Measurements from ENCODE around the gene SH3PXD2B. TPM values are rescaled to one million over a fixed set of nuclear protein-coding genes. Genes with fewer than 3 reads are reported as not detected.
"Not testable (repeated sequence)": the region's sequence is repeated elsewhere in the genome, so short reads cannot be mapped to it uniquely, and the experiment has no call there.

Gene SH3PXD2B
- total RNA-seq, 1 donor from 2014 or later = 3.8 TPM

DNA sequence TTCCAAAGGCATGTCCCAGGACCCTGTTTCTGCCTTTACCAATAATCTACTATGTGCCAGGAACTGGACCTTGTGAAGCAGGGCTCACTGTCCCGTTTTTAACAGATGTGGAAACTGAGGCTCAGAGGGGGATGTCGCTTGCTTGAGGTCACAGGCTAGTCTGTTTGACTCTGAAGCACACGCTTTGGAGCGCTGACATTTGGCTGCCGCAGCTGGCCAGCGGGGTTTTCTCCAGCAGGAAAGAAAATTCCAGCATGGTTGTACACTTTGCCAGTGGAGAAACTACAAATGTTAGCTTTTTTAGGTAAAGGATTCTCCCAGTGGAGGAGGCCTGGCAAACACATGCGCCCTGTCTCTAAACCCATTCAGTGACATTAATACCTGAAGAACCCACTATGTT is 50.5 kb downstream of the SH3PXD2B start:
- DNase-seq (ENCODE audit: low spot score) (no peak), ATAC-seq (no peak)

DNA sequence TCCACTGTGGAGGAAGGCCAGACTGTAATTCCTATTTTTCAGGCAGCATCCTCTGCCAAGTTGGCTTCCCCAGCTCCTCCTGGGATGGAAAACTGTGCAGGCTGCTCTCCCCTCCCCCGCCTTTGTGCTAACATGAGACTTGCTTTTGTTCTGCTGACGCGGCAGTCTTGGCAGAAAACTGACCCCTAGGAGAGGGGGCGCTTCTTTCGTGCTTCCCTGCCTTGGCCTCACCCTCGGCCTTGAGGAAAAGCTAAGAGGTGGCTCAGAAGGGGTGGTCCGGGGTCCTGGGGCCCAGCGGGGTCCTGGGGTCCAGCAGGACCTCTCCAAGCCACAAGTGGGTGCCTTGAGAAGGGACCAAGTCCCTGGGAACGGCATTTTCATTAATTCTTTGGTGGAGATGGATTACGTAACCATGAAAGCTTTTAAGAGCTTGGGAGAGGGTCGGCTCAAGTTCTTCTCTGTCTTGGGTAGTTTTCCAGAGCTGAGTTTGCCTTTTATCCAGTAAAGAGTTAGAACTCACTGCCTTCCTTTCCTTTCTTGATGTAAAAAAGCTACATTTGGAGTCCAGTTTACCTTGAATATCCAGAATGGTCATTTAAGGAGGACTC is 51.0 kb downstream of the SH3PXD2B start:
- no peak for DNase-seq (ENCODE audit: low spot score)
- peak; percentile 21 for ATAC-seq

DNA sequence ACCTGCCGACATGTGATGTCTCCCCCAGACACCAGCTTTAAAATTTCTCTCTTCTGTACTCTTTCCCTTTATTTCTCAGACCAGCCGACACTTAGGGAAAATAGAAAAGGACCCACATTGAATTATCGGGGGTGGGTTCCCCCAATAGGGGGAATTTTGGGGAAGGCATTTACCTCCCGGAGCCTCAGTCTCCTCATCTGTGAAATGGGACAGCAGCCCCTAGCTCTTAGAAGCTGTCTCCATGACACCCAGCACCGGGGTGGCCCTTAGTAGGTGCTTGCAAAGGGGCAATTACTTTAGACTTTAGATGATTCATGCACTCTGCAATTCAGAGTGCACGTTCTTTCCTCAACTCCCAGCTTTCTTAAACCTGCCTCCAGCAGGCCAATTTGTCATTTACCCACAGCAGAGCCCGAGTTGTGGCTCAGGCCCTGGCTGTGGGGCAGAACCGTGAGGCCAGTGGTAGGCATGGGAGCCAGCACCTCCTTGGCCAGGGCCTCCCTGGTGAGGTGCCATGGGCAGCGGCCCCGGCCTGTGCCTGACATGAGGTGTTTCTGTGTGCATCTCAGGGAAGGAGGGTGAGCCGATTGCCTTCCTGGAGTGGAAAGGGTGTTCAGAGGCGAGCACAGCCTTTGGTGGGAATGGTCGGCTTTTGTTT is 51.7 kb downstream of the SH3PXD2B start:
- ATAC-seq (no peak), DNase-seq (ENCODE audit: low spot score) (no peak)

DNA sequence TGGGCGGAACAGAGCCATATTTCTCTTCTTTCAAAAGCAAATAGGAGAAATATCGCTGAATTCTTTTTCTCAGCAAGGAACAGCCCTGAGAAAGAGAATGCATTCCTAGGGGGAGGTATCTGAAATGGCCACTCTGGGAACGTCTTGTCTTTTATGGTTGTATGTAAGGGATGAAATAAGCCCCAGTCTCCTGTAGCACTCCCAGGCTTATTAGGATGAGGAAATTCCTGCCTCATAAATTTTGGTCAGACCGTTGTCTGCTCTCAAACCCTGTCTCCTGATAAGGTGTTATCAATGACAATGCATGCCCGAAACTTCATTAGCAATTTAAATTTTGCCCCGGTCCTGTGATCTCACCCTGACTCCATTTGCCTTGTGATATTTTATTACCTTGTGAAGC is 52.3 kb downstream of the SH3PXD2B start:
- DNase-seq (ENCODE audit: low spot score); ATAC-seq: not testable (repeated sequence)

DNA sequence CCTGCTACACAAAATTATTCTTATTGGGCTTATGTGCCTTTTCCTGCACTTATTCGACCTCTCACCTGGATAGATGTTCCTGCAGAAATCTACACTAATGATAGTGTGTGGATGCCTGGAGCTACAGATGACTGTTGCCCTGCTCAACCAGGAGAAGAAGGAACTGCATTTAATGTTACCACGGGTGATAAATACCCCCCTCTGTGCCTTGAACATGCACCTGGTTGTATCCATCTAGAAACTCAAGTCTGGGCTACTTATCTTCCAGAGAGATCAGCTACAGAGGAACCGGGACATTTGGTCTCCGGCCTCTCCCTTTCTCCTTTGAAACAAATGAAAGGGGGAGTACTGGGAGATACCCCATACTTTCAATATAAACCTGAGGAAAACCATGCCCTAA is 54.5 kb downstream of the SH3PXD2B start:
- ATAC-seq (no peak), DNase-seq (ENCODE audit: low spot score) (no peak)

DNA sequence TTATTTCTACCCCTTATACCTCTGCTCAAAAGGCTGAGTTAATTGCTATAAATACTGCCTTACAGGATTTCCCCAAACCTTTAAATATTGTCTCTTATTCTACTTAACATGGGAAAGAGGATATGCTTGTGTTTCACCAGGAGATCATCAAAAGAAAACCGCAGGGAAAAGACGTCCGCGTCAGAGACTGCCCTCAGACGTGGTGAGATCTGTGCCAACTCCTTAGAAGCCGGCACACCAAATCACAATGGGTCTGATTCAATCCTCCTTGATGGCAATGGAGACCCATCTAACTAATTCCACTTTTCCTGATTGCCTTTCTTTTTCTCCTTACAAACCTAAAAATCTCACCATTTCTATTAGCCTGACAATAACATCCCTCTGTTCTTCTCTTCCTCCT is 55.0 kb downstream of the SH3PXD2B start:
- no peak for DNase-seq (ENCODE audit: low spot score)
- no peak for ATAC-seq

DNA sequence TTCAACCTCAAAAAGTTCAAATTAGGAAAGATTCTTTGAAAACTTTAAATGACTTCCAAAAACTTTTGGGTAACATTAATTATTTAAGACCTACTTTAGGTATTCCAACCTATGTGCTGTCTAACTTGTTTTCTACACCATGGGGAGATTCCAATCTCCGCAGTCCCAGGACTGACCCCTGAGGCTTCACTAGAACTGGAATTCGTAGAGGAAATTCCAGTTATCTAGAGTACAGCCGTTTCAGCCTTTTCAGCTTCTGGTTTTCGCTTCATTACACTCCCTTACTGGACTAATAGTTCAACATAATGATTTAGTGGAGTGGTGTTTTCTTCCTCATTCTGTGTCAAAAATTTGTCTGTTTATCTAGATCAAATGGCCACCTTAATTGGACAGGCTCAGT is 55.7 kb downstream of the SH3PXD2B start:
- ATAC-seq; DNase-seq (ENCODE audit: low spot score): not testable (repeated sequence)

DNA sequence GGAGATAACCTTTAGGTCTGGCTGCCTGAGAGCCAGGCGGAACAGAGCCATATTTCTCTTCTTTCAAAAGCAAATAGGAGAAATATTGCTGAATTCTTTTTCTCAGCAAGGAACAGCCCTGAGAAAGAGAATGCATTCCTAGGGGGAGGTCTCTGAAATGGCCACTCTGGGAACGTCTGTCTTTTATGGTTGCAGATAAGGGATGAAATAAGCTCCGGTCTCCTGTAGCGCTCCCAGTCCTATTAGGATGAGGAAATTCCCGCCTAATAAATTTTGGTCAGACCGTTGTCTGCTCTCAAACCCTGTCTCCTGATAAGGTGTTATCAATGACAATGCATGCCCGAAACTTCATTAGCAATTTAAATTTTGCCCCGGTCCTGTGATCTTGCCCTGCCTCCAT is 57.3 kb downstream of the SH3PXD2B start:
- not testable (repeated sequence) for ATAC-seq; DNase-seq (ENCODE audit: low spot score)

DNA sequence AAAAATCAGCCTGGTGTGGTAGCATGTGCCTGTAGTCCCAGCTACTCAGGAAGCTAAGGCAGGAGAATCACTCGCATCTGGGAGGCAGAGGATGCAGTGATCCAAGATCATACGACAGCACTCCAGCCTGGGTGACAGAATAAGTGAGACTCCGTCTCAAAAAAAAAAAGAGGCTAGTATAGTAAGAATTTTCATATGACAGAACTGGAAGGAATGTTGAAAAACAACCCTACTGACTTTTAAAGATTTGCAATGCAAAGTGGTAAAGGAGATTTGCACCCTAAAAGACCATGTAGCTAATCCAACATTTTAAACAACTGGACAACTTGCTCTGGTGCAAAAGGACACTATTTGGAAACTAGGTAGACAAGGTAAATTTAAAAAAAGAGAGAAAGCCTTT is 58.1 kb downstream of the SH3PXD2B start:
- ATAC-seq (no peak), DNase-seq (ENCODE audit: low spot score) (no peak)

DNA sequence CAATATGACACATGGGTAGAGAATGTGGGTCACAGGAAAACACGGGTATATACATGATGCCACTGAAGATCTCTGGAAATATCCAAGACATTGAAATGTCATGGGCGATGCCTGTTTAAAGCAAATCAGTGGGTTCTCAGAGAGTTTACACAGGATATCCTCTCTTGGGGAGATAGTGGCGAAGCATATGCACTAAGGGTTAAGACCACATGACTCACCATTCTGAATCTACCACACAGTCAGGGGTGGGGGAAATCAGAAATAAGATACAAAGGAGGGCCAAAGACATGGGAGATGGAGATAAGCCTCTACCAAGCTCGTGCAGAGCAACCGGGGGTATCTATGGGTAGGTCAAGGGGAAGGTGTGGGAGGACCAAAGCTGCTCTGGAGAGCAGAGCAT is 58.8 kb downstream of the SH3PXD2B start:
- DNase-seq (ENCODE audit: low spot score) (no peak), ATAC-seq (no peak)

DNA sequence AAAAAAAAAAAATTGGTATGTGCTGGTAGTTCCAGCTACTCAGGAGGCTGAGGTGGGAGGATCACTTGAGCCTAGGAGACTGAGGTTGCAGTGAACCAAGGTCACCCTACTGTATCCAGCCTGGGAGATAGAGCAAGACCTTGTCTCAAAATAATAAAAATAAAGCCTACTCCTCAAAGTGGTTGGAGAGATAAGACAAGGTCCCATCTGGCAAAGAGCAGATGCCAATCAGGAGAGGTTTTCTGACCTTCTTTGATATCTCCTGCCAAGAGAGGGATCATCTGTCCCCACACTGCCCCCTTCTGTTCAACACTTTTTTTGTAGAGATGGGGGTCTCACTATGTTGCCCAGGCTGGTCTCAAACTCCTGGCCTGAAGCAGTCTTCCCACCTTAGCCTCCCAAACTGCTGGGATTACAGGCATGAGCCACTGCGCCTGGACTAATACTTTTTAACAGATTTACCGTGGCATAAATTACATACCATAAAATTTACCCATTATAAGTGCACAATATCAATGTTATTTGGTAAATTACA is 64.7 kb downstream of the SH3PXD2B start:
- ATAC-seq (no peak), DNase-seq (ENCODE audit: low spot score) (no peak)

DNA sequence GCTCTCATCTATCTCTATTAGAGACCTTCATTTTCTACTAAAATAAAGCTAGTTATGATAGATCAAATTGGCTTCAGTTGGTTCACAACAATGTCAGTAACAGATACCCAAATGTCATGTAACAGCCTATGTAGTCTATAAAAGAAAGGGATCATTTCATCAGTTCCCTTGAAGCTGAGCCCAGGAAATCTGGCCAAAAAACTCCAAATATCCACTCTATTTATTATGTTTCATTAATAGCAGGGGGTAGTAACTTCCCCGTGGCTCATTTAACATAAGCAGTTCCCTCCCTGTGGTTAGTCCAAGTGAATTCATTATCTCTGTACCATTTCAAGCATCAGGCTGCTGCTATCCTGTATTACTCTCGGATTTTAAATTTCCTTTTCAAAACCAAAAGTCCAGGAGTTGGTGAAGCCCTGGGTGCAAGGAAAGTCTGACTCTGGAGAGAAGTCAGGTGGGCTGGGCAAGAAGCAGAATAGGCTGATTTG is 66.0 kb downstream of the SH3PXD2B start:
- no peak for DNase-seq (ENCODE audit: low spot score)
- no peak for ATAC-seq

DNA sequence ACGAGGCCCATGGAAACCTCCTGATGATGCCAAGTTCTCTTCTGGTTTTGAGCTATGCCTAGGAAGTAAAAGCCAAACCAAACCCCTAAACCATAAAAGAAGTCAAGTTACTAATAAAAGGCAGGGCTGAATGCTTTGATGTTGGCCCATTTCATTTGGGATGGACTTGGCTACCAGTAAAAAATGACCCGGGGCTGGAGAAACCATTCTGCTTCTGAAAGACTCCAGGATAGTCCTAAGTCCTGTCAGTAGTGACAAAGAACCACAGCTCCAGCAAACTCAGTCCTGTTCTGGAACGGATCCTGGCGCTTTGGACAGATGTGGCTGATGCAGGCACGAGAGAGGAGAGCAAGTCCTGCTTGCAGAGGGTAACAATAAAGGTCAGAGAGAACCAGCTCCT is 68.6 kb downstream of the SH3PXD2B start:
- DNase-seq (ENCODE audit: low spot score) = no peak

DNA sequence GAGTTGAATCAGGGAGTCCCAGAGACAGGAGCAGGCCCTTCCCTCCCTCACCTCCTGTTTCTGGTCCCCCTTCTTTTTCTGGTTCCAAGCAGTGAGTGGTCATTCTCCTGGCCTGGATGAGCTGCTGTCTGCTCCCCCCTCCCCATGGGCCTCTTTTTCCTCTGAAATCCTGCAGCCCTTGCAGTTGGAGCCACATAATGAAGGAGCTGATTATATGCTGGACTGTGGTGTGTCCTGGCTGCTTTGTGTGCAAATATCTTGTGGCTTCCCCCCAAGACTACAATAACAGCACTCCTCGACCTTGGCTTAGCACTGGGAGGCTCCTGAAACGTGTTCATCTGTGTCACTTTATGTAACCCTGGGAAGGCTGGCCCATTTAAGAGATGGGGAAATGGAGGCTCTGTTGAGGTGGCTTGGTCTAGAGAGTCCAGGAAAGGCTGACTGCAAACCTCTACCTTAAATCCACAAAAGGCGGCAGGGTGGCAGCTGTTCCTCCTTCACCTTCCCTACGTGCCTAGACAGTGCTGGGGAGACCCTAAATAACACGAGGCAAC is 69.2 kb downstream of the SH3PXD2B start:
- ATAC-seq (no peak), DNase-seq (ENCODE audit: low spot score) (no peak)

More for the DNA sequence above, 68.6 kb downstream of the SH3PXD2B start:
- peak; percentile 24 for ATAC-seq

DNA sequence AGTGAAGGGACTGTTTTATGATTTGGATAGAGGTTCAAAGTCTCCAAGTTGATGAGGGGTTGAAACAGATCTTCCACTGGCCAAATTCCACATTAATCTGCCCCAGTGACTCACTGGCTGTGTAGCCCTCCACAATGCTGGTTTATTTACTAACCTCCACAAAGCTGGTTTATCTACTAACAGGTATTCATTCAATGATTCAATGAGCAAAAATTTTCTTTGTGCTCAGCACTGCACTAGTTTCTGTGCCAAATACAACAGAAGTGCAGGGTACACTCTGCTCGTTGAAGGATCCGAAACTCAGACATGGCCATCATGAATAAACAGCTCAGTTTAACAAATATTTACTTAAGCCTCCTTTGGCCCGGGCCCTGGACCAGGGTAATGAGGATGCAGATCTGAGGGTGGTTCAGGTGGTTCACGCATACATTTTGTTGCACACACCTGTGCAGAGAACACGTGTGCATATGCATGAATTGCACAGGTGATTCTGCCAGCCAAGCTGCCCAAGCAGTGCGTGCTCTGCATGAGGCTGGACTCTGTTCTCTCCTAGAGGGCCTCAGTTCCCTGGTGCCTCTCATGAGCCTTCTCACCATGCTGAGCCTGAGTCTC is 71.0 kb downstream of the SH3PXD2B start:
- ATAC-seq (peak; percentile 92), DNase-seq (ENCODE audit: low spot score) (peak; percentile 67)

DNA sequence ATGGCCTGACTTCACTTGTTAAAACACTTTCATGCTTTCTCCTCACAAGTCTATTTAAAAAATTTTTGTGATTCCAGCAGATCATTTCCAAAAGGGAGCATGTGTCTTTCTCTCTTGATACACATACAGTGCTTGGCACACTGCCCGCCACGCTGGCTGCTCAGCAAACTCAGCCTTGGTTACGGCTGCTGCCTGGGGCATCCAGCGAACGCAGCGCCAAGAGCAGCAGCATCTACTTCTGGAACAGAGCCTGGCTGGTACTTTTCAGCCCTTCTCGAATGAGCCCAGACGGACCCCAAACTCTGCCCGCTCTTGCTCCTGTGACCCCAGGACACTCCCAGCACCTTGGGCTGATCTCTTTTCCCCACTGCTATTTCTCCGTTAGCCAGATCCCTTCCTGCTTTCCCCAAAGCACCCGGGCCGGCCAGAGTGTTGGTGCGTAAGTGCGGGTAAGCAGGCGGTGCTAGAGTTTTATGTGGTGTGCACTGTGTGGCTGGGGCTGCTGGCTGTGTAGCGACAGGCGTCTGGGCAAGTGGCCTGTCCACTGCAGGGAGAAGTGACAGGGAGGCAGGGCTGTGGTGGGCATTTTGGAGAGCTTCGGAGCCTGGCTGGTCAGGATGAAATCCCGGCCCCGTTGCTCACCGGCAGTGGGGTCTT is 73.2 kb downstream of the SH3PXD2B start:
- ATAC-seq (no peak), DNase-seq (ENCODE audit: low spot score) (peak; percentile 60)

DNA sequence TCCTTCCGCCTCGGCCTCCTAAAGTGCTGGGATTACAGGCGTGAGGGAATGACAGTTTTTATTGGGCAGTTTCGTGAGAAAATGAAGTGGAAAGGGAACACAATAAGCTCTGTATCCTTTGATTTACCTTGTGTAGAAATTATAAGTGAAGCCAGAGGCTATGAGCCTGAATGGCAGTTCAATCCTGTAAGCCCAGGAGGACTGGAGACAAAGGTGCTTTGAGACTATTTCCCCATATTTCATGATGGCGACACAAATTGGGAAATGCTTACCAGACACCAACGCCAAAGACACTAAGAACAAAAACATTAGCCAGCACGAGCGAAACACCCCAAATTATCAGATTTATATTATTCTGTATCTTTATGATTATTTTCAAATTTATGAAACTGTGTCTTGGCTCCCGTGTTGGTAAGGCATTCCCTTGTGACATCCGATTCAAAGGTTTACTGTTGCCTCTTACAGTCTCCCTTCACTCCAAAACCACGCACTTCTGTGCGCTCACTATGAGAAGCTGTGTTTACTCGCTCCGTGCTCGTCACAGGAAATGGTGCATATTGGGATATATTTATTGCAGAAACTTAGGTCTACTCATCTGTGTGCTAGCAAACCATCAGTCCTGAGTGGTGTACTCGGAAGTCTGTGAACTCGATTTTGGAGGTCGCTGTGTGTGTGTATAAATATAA is 73.9 kb downstream of the SH3PXD2B start:
- ATAC-seq (no peak), DNase-seq (ENCODE audit: low spot score) (no peak)

DNA sequence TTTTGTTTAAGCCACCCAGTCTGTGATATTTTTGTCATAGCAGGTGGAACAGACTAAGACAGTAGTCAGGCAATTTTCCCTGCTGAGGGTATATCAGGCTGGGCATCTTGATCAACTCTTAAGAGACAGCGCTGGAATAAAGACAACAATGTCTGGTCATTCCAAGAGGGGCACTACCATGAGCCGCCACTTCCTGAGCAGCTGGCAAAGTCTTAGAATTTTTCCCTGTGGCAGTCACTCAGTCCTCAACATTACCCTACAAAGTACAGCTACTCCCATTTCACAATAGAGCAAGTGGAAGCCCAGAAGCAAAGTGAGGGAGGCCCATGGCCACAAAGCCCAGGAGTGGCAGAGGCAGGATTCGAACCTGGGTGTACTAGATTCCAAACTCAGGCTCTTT is 74.8 kb downstream of the SH3PXD2B start:
- ATAC-seq = no peak
- no peak for DNase-seq (ENCODE audit: low spot score)

DNA sequence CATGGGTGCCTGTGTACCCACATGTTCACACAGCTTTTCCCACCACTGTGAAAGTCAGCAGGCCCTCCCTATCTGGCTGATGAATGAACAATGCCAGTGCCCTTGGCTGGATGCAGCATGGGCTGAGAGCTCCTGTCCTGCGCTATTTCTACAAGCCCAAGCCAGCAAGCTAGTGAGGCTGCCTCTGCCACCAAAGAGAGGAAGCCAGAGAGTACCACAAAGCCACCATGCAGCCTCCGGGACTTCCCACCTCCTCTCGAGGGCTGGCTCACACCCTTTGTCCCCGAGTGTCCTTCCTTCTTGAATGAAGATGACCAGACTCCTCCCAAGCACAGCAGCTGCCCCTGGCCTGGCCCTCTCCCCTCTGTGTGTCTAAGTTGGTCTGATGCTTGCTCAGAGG is 76.5 kb downstream of the SH3PXD2B start:
- DNase-seq (ENCODE audit: low spot score) (no peak), ATAC-seq (no peak)

DNA sequence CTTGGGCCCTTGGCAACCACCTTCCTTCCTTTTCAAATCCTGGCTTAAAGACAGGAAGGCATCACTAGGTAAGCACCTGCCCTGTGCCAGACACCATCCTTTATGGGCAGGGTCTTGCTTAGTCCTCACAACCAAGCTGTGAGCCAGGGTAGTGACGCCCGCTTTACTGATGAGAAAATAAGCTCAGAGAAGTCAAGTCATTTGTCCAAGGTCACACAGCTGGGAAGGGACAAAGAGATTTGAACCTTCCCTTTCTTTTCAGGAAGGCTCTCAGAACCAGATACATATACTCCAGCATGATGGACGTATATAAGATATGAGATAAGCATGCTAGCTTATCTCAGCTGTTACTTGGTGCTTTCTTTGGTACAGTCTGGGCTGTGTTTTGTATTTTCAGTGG is 76.9 kb downstream of the SH3PXD2B start:
- ATAC-seq (no peak), DNase-seq (ENCODE audit: low spot score) (no peak)

DNA sequence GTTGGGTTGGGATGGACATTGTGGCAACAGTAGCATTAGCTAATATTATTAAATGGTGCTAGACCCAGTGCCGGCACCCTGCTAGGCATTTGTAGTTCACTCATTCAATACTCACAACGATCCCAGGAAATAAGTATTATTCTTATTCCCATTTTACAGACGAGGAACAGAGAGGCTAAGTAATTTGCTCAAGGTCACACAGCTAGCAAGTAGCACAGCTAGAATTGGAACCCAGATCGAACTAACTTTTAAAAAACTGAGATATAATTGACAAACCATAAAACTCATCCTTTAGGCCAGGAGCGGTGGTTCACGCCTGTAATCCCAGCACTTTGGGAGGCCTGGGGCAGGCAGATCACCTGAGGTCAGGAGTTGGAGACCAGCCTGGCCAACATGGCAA is 79.5 kb downstream of the SH3PXD2B start:
- DNase-seq (ENCODE audit: low spot score) (no peak), ATAC-seq (no peak)
